ENCODE data around the gene DENND4A. TPM values are rescaled to one million over a fixed set of nuclear protein-coding genes. Genes with fewer than 3 reads are reported as not detected.

Gene DENND4A
- polyA plus RNA-seq, 2 of the 4 experiments (the other 2 are of a cell fraction) = 5.6 to 16.8 TPM

- Histone ChIP-seq H3K4me2 (peak overlapping the region; percentile 58; the same call in 2 of the 3 replicates), H3K27ac (peak overlapping the region in 1 of 2 experiments; percentile 71; a peak in 3 of 6 replicates), H3K4me3 (no peak overlapping the region), H3K9me3 (no peaks in the 10 kb centered on the region), H3K4me1 (peaks cover 27% of the 10 kb centered on the region)
- no peak for DNase-seq (ENCODE audit: low read depth in 1 of 2, low spot score in 1 of 2)
- FAIRE-seq = no peak
- CTCF ChIA-PET = interaction anchor here (0.9 to 2.9 kb wide), 4 partner anchors 28 to 61 kb away, joined by 3 to 13 read pairs (median 8); no protein-coding TSS in a partner anchor
- no peak for ATAC-seq
- POLR2A ChIA-PET = interaction anchor here (1.1 to 3.1 kb wide), 2 partner anchors 37 to 74 kb away, joined by 6 to 19 read pairs; partner anchors contain the start of gene RAB11A
- WGBS (ENCODE audit: missing lambda C conversion rate) = 80% methylated on average over 3 of the region's 3 CpGs
- TF ChIP-seq MAFK (IDR thresholded peaks at IDR 0.05; ENCODE audit: partially characterized antibody) (peak; percentile 95), RAD21 (conservative IDR thresholded peaks at IDR 0.05 in 1 of 2, IDR thresholded peaks at IDR 0.05 in 1 of 2) (no peak), EHF (CRISPR knock-in tag; IDR thresholded peaks at IDR 0.05) (no peak), MYC (IDR thresholded peaks at IDR 0.05; ENCODE audit: borderline replicate concordance, low read length) (no peak), SREBF2 (IDR thresholded peaks at IDR 0.05) (no peak), HDAC2 (IDR thresholded peaks at IDR 0.05) (no peak), EHMT2 (IDR thresholded peaks at IDR 0.05; ENCODE audit: low read depth) (no peak), POLR2A (IDR thresholded peaks at IDR 0.05; ENCODE audit: low read length) (no peak), JUNB (IDR thresholded peaks at IDR 0.05) (no peak), HOXB13 (CRISPR knock-in tag; IDR thresholded peaks at IDR 0.05; ENCODE audit: low read depth) (no peak), NFE2L2 (conservative IDR thresholded peaks at IDR 0.05; ENCODE audit: low read length) (peak; percentile 32; the same call in 1 of the 2 replicates), SMC3 (IDR thresholded peaks at IDR 0.05) (no peak), BCL3 (IDR thresholded peaks at IDR 0.05) (no peak), ATOH8 (CRISPR knock-in tag; IDR thresholded peaks at IDR 0.05; ENCODE audit: low read depth) (no peak)
Observed at GRCh38 chr15:65795663-65796216, 3.6 kb upstream of the DENND4A start.

GRCh38 chr15:65793818-65794104, 1.7 kb upstream of the DENND4A start:
- DNase-seq (ENCODE audit: low read depth in 1 of 2, low spot score in 1 of 2) = no peak
- FAIRE-seq = no peak
- ChIA-PET CTCF (interaction anchor here (0.9 to 2.5 kb wide), 8 partner anchors 8 to 198 kb away, joined by 3 to 15 read pairs (median 4); no protein-coding TSS in a partner anchor), POLR2A (interaction anchor here (4.1 kb wide), 1 partner anchor 75 kb away, joined by 30 read pairs; the partner anchor contains the start of gene RAB11A)
- Histone ChIP-seq H3K27ac (no peak overlapping the region), H3K4me1 (peaks cover 35% of the 10 kb centered on the region), H3K4me3 (no peak overlapping the region), H3K9me3 (no peaks in the 10 kb centered on the region), H3K4me2 (no peak overlapping the region)
- 92% methylated on average over 2 of the region's 2 CpGs for WGBS (ENCODE audit: missing lambda C conversion rate)
- no peak for ATAC-seq
- TF ChIP-seq CTCF (IDR thresholded peaks at IDR 0.05) = no peak
- no peak for TF ChIP-seq RFX5 (IDR thresholded peaks at IDR 0.05)
- no peak for TF ChIP-seq CHD2 (IDR thresholded peaks at IDR 0.05; ENCODE audit: low read length, partially characterized antibody)
- TF ChIP-seq EHMT2 (IDR thresholded peaks at IDR 0.05; ENCODE audit: low read depth) = no peak
- TF ChIP-seq RCOR1 (IDR thresholded peaks at IDR 0.05; ENCODE audit: low read depth, low read length) = no peak
- TF ChIP-seq MAX (IDR thresholded peaks at IDR 0.05) = no peak
- no peak for TF ChIP-seq NR3C1 (IDR thresholded peaks at IDR 0.05)
- no peak for TF ChIP-seq CBX2 (IDR thresholded peaks at IDR 0.05; ENCODE audit: borderline replicate concordance, low read depth)
- no peak for TF ChIP-seq ESRRA (IDR thresholded peaks at IDR 0.05; ENCODE audit: borderline replicate concordance, low read length)
- no peak for TF ChIP-seq PHF8 (IDR thresholded peaks at IDR 0.05; ENCODE audit: borderline replicate concordance, low read depth)
- TF ChIP-seq HOXB5 (CRISPR knock-in tag; IDR thresholded peaks at IDR 0.05) = no peak
- TF ChIP-seq NFE2L2 (conservative IDR thresholded peaks at IDR 0.05; ENCODE audit: low read length) = no peak
- no peak for TF ChIP-seq HOXB13 (CRISPR knock-in tag; IDR thresholded peaks at IDR 0.05; ENCODE audit: low read depth)
- no peak for TF ChIP-seq PBX3 (IDR thresholded peaks at IDR 0.05)
- TF ChIP-seq EHF (CRISPR knock-in tag; IDR thresholded peaks at IDR 0.05) = no peak
- no peak for TF ChIP-seq RNF2 (IDR thresholded peaks at IDR 0.05; ENCODE audit: borderline replicate concordance, low read depth)
- no peak for TF ChIP-seq HMGXB4 (CRISPR knock-in tag; IDR thresholded peaks at IDR 0.05; ENCODE audit: borderline replicate concordance)
